Loucy (cell line): ENCODE measurements around the gene BHLHE23.

Source experiments
- H2AFZ ChIP-seq: fragments of 200-600 bp; sonication (generic); 2 replicates; pipeline ENCODE4 v1.6.0; 2016; ENCODE audit warnings: antibody characterized with exemption, mild to moderate bottlenecking, low read length, moderate library complexity
- H3F3A ChIP-seq: fragments of 200-600 bp; 2 replicates; pipeline ENCODE4 v1.6.0; 2016; ENCODE audit warnings: antibody characterized with exemption, low read depth, mild to moderate bottlenecking
- H3K27me3 ChIP-seq: fragments of 200-600 bp; sonication (generic); 2 replicates; pipeline ENCODE4 v1.6.1; 2014; ENCODE audit warnings: low read length, mild to moderate bottlenecking; ENCODE audit not compliant: insufficient read depth, poor library complexity, severe bottlenecking
- H3K36me3 ChIP-seq: fragments of 200-600 bp; sonication (generic); 2 replicates; pipeline ENCODE4 v1.6.1; 2016; ENCODE audit warnings: low read length; ENCODE audit not compliant: insufficient read depth
- H3K4me1 ChIP-seq: fragments of 200-600 bp; sonication (generic); 2 replicates; pipeline ENCODE4 v1.5.1; 2014; ENCODE audit warnings: low read length, mild to moderate bottlenecking; ENCODE audit not compliant: insufficient read depth, poor library complexity, severe bottlenecking
- H3K4me2 ChIP-seq: fragments of 200-600 bp; sonication (generic); 2 replicates; pipeline ENCODE4 v1.6.0; 2014; ENCODE audit warnings: antibody characterized with exemption, low read length, low read depth, mild to moderate bottlenecking; ENCODE audit not compliant: poor library complexity, severe bottlenecking
- H3K4me3 ChIP-seq: fragments of 200-600 bp; sonication (generic); 2 replicates; pipeline ENCODE4 v1.5.1; 2014; ENCODE audit warnings: low read length, mild to moderate bottlenecking, mixed read lengths; ENCODE audit not compliant: poor library complexity, severe bottlenecking
- H3K79me2 ChIP-seq: fragments of 200-600 bp; sonication (generic); 2 replicates; pipeline ENCODE4 v1.6.1; 2014; ENCODE audit warnings: low read length; ENCODE audit not compliant: insufficient read depth
- H3K9ac ChIP-seq: fragments of 200-600 bp; sonication (generic); 2 replicates; pipeline ENCODE4 v1.6.0; 2014; ENCODE audit warnings: mild to moderate bottlenecking, low read depth, low read length, moderate library complexity; ENCODE audit not compliant: poor library complexity, severe bottlenecking
- H3K9me2 ChIP-seq: fragments of 200-600 bp; sonication (generic); replicated peaks from 2 replicates; pipeline ENCODE4 v1.6.1; 2016; ENCODE audit warnings: low read depth, low read length, mixed read lengths
- H3K9me3 ChIP-seq: fragments of 200-600 bp; sonication (generic); 2 replicates; pipeline ENCODE4 v1.6.1; 2014; ENCODE audit warnings: mild to moderate bottlenecking, antibody characterized with exemption, low read length, low read depth; ENCODE audit not compliant: insufficient read depth
- H4K20me1 ChIP-seq: fragments of 200-600 bp; sonication (generic); 2 replicates; pipeline ENCODE4 v1.6.0; 2014; ENCODE audit warnings: antibody characterized with exemption, low read length, mild to moderate bottlenecking; ENCODE audit not compliant: insufficient read depth, poor library complexity, severe bottlenecking
- EZH2phosphoT487 ChIP-seq: fragments of 200-600 bp; IDR thresholded peaks from 2 replicates; pipeline ENCODE4 v1.6.1; 2018; ENCODE audit warnings: antibody characterized with exemption, mild to moderate bottlenecking, moderate library complexity, borderline replicate concordance
- TF ChIP-seq, protein P1 (sequence below): fragments of 200-600 bp; sonication (generic); conservative IDR thresholded peaks from 2 replicates; pipeline ENCODE4 v1.5.1; 2014; ENCODE audit warnings: mild to moderate bottlenecking, antibody characterized with exemption, low read length

Gene BHLHE23

DNA sequence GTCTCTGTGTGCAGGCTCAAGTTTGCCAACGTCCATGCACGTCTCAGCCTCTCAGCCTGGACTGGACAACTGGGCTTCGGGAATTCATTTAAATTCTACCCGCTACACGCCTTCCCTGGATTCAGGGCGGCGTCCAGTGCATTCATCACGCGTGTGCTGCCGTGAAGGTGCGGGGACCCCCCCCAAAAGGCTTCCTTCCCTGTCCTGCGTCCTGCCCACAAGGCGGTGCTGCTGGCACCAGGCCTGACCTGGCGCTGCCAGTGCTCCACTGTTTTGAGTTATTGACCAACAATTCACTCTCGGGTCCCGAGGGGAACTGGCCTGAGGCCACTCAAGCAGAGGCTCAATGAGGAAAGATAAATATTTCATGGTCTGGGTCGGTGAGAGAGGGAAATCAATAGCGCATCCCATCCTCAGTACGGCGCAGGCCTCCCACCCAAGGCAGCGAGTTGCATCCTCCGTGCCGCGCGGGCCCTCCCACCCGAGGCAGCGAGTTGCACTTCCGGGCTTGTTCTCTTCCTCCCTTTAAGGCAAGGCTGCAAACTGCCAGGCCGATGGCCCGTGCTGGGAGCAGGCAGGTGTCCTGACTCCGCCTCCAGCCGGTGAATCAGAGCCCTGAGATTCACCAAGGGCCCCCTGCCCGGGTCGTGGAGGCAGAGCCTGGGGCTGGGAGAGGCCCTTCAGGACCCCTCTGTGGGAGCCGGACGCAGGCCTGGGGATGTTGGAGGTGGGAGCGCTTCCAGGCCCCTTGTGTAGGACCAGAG lies 22.8 kb upstream of the BHLHE23 start:
- Histone ChIP-seq H4K20me1 (no peaks in the 10 kb centered on the region), H3K79me2 (no peaks in the 10 kb centered on the region), H3K4me3 (no peak overlapping the region), H2AFZ (no peak overlapping the region), H3K9me3 (no peaks in the 10 kb centered on the region), H3K9me2 (no peaks in the 10 kb centered on the region), H3K9ac (no peak overlapping the region), H3F3A (no peaks in the 10 kb centered on the region), H3K4me1 (no peaks in the 10 kb centered on the region), H3K4me2 (no peak overlapping the region), H3K36me3 (no peaks in the 10 kb centered on the region), H3K27me3 (no peaks in the 10 kb centered on the region)
- TF ChIP-seq EZH2phosphoT487: no peak
- TF ChIP-seq, protein P1, sequence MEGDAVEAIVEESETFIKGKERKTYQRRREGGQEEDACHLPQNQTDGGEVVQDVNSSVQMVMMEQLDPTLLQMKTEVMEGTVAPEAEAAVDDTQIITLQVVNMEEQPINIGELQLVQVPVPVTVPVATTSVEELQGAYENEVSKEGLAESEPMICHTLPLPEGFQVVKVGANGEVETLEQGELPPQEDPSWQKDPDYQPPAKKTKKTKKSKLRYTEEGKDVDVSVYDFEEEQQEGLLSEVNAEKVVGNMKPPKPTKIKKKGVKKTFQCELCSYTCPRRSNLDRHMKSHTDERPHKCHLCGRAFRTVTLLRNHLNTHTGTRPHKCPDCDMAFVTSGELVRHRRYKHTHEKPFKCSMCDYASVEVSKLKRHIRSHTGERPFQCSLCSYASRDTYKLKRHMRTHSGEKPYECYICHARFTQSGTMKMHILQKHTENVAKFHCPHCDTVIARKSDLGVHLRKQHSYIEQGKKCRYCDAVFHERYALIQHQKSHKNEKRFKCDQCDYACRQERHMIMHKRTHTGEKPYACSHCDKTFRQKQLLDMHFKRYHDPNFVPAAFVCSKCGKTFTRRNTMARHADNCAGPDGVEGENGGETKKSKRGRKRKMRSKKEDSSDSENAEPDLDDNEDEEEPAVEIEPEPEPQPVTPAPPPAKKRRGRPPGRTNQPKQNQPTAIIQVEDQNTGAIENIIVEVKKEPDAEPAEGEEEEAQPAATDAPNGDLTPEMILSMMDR: no peak

DNA sequence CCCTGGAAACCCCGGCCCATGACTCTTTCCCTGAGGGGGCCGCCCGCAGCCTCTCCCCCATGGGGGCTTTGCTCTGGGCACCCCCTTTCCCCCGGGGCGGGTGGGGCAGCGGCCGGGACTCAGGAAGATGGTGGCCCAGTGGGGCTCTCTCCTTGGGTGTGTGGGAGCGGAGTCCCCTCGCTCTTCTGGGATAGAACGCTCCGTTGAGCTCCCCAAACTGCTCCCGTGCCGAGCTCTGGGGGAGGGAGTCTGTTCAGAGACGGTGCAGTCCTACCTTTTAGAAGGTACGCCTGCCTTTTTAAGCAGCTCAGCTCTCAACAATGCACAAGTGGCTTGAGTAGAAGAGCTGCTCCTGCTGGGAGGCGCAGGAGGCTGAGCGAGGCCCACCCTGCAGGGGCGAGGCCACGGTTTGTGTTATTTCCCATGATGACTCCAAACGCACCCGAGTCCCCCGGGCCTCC lies 21.7 kb upstream of the BHLHE23 start:
- H3K36me3 ChIP-seq: no peaks in the 10 kb centered on the region
- no peaks in the 10 kb centered on the region for H3K9me3 ChIP-seq
- TF ChIP-seq EZH2phosphoT487: no peak
- TF ChIP-seq, protein P1: no peak
- no peak overlapping the region for H3K4me2 ChIP-seq
- no peak overlapping the region for H2AFZ ChIP-seq
- H3K9ac ChIP-seq: no peak overlapping the region
- H3K27me3 ChIP-seq: no peaks in the 10 kb centered on the region
- no peak overlapping the region for H3K4me3 ChIP-seq
- no peaks in the 10 kb centered on the region for H3K4me1 ChIP-seq
- no peaks in the 10 kb centered on the region for H3K79me2 ChIP-seq
- no peaks in the 10 kb centered on the region for H3K9me2 ChIP-seq
- H4K20me1 ChIP-seq: no peaks in the 10 kb centered on the region
- H3F3A ChIP-seq: no peaks in the 10 kb centered on the region

DNA sequence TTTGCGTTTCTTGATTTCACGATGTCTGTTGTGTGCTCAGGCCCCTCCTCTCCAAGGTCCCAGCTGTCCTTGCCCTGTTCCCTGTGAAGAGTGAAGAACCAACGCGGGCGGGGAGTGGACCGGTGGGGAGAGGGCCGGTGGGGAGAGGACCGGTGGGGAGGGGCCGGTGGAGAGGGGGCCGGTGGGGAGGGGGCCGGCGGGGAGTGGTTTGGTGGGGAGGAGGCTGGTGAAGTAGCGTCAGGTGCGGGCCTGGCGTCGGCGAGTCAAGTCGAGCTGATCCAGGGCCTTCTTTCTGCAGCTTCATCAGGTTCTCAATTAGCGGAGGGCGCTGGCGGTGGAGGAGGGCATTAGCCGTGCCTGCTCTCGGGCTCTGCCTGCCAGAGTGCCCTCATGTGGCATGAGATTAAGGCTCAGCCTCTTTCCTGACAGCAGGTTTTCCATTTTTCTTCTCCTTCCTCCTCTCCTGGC lies 21.2 kb upstream of the BHLHE23 start:
- no peaks in the 10 kb centered on the region for H3K79me2 ChIP-seq
- H3K4me3 ChIP-seq: no peak overlapping the region
- no peak overlapping the region for H2AFZ ChIP-seq
- H3K9me2 ChIP-seq: no peaks in the 10 kb centered on the region
- no peak overlapping the region for H3K4me2 ChIP-seq
- no peaks in the 10 kb centered on the region for H3K4me1 ChIP-seq
- H3K27me3 ChIP-seq: no peaks in the 10 kb centered on the region
- no peaks in the 10 kb centered on the region for H3F3A ChIP-seq
- H4K20me1 ChIP-seq: no peaks in the 10 kb centered on the region
- H3K9me3 ChIP-seq: no peaks in the 10 kb centered on the region
- no peaks in the 10 kb centered on the region for H3K36me3 ChIP-seq
- no peak for TF ChIP-seq EZH2phosphoT487
- TF ChIP-seq, protein P1: no peak
- H3K9ac ChIP-seq: no peak overlapping the region
